GM23338 (cell line): Measurements from ENCODE around the gene WWC1. TPM values are rescaled to one million over a fixed set of nuclear protein-coding genes. Genes with fewer than 3 reads are reported as not detected.

Experiments used
- ATAC-seq: fragments of 200-7000 bp; cut with Tn5 transposase; 3 replicates; pipeline ENCODE4 v1.9.1; 2020
- DNase-seq: peaks from one replicate; pipeline ENCODE4 v3.0.0-alpha.2; 2015; ENCODE audit warnings: low spot score
- H2AFZ ChIP-seq: fragments of 200-600 bp; sonication (generic); 2 replicates; pipeline ENCODE4 v1.8.0; 2016; ENCODE audit warnings: antibody characterized with exemption, mild to moderate bottlenecking, moderate library complexity
- H3F3A ChIP-seq: fragments of 200-600 bp; sonication (generic); replicated peaks from 2 replicates; pipeline ENCODE4 v1.8.0; 2017; ENCODE audit warnings: antibody characterized with exemption, mixed run types, low read depth
- H3K27ac ChIP-seq: fragments of 200-600 bp; sonication (generic); 2 replicates; pipeline ENCODE4 v1.6.1; 2016; ENCODE audit warnings: low read depth
- H3K27me3 ChIP-seq: fragments of 200-600 bp; sonication (generic); 2 replicates; pipeline ENCODE4 v1.8.0; 2016; ENCODE audit warnings: mild to moderate bottlenecking, mixed run types, moderate library complexity; ENCODE audit not compliant: insufficient read depth
- H3K36me3 ChIP-seq: fragments of 200-600 bp; sonication (generic); 2 replicates; pipeline ENCODE4 v1.8.0; 2016; ENCODE audit warnings: mild to moderate bottlenecking; ENCODE audit not compliant: insufficient read depth
- H3K4me1 ChIP-seq: fragments of 200-600 bp; sonication (generic); 2 replicates; pipeline ENCODE4 v1.8.0; 2016; ENCODE audit warnings: mild to moderate bottlenecking, moderate library complexity; ENCODE audit not compliant: insufficient read depth
- H3K4me2 ChIP-seq: fragments of 200-600 bp; sonication (generic); 2 replicates; pipeline ENCODE4 v1.7.1; 2017; ENCODE audit warnings: mixed run types
- H3K4me3 ChIP-seq: fragments of 200-600 bp; sonication (generic); 2 replicates; pipeline ENCODE4 v1.6.1; 2016; ENCODE audit warnings: mixed run types
- H3K79me2 ChIP-seq: fragments of 200-600 bp; sonication (generic); replicated peaks from 2 replicates; pipeline ENCODE4 v1.8.0; 2017; ENCODE audit warnings: mild to moderate bottlenecking; ENCODE audit not compliant: insufficient read depth
- H3K9me2 ChIP-seq: fragments of 200-600 bp; sonication (generic); 2 replicates; pipeline ENCODE4 v1.8.0; 2017; ENCODE audit not compliant: insufficient read depth
- H4K20me1 ChIP-seq: fragments of 200-600 bp; sonication (generic); replicated peaks from 2 replicates; pipeline ENCODE4 v1.8.0; 2017; ENCODE audit warnings: mild to moderate bottlenecking; ENCODE audit not compliant: insufficient read depth
- H3K27ac Mint-ChIP-seq: 2 replicates; pipeline ENCODE4 v1.8.0; 2020; ENCODE audit warnings: inconsistent platforms, mild to moderate bottlenecking, moderate library complexity, mixed read lengths
- H3K27me3 Mint-ChIP-seq: 3 replicates; pipeline ENCODE4 v1.8.0; 2022; ENCODE audit warnings: low read depth, mild to moderate bottlenecking, moderate library complexity, mixed read lengths, inconsistent platforms; ENCODE audit not compliant: insufficient read depth, poor library complexity
- H3K36me3 Mint-ChIP-seq: 3 replicates; pipeline ENCODE4 v1.8.0; 2021; ENCODE audit warnings: low read depth, mild to moderate bottlenecking, inconsistent platforms, moderate library complexity, mixed read lengths
- H3K4me1 Mint-ChIP-seq: 3 replicates; pipeline ENCODE4 v1.8.0; 2020; ENCODE audit warnings: mild to moderate bottlenecking, inconsistent platforms, mixed read lengths
- H3K4me3 Mint-ChIP-seq: 3 replicates; pipeline ENCODE4 v1.8.0; 2021; ENCODE audit warnings: moderate library complexity, mild to moderate bottlenecking, inconsistent platforms, mixed read lengths
- H3K9me3 Mint-ChIP-seq: 3 replicates; pipeline ENCODE4 v1.8.0; 2020; ENCODE audit warnings: moderate library complexity, mild to moderate bottlenecking, inconsistent platforms, mixed read lengths
- CREB1 ChIP-seq: fragments of 250-450 bp; sonication (Bioruptor Pico); IDR thresholded peaks from 2 replicates; pipeline ENCODE4 v1.5.0; 2020; ENCODE audit warnings: low read depth, mild to moderate bottlenecking, moderate library complexity
- JUNB ChIP-seq: IDR thresholded peaks from one replicate; pipeline ENCODE4 v1.6.1; 2016; ENCODE audit warnings: antibody characterized with exemption; ENCODE audit not compliant: unreplicated experiment
- NANOG ChIP-seq: IDR thresholded peaks from 2 replicates; pipeline ENCODE4 v1.6.1; 2016; ENCODE audit warnings: antibody characterized with exemption, borderline replicate concordance
- ZNF114 ChIP-seq: fragments of 250-450 bp; sonication (Bioruptor Pico); IDR thresholded peaks from 2 replicates; pipeline ENCODE4 v1.5.0; 2020; ENCODE audit warnings: mild to moderate bottlenecking, moderate library complexity
- ZNF331 ChIP-seq: fragments of 250-450 bp; sonication (Bioruptor Pico); IDR thresholded peaks from 2 replicates; pipeline ENCODE4 v1.5.0; 2020; ENCODE audit warnings: low read depth, mild to moderate bottlenecking, moderate library complexity
- ZNF462 ChIP-seq: fragments of 250-450 bp; sonication (Bioruptor Pico); IDR thresholded peaks from 2 replicates; pipeline ENCODE4 v1.5.0; 2020; ENCODE audit warnings: mild to moderate bottlenecking, moderate library complexity
- polyA plus RNA-seq: library from polyadenylated mRNA; unstranded; fragments of >200 nt; fragmentation: Nextera tagmentation; extraction: Ambion mirVana; gene quantifications from 2 replicates; pipeline ENCODE4 v1.2.1, GENCODE V29; 2016
- total RNA-seq: library from RNA; depleted of rRNA; stranded (reverse); fragments of >200 nt; shearing (Covaris generic); gene quantifications from 2 replicates; pipeline ENCODE4 v1.2.3, GENCODE V29; 2014
- TF ChIP-seq, protein P1 (sequence below): IDR thresholded peaks from 2 replicates; pipeline ENCODE4 v1.6.1; 2016; ENCODE audit warnings: antibody characterized with exemption
- TF ChIP-seq, protein P2 (sequence below), 2 experiments: fragments of 200-600 bp in 1 of 2; sonication (generic) in 1 of 2; conservative IDR thresholded peaks; 2 replicates each; pipeline versions ENCODE4 v1.5.1 to v1.6.1; 2016 to 2017; ENCODE audit warnings: antibody characterized with exemption in 2 of 2, low read depth in 2 of 2, mild to moderate bottlenecking in 2 of 2, moderate library complexity in 1 of 2
- TF ChIP-seq, protein P3 (sequence below): IDR thresholded peaks from one replicate; pipeline ENCODE4 v1.6.1; 2018; ENCODE audit warnings: antibody characterized with exemption; ENCODE audit not compliant: unreplicated experiment

WWC1 gene
- total and polyA plus RNA-seq, 2 experiments from 2014 or later, result 25.4 to 27.8 TPM

GRCh38 chr5:168292786-168293696, 1.6 kb downstream of the WWC1 start:
- Histone ChIP-seq H3K36me3 (no peaks in the 10 kb centered on the region), H3K27ac (peak overlapping the region; percentile 66; the same call in 1 of the 2 replicates), H3K4me3 (peak overlapping the region; percentile 56), H3K9me2 (no peaks in the 10 kb centered on the region), H3K4me1 (peaks cover 33% of the 10 kb centered on the region), H3K79me2 (peaks cover 49% of the 10 kb centered on the region), H3K27me3 (no peaks in the 10 kb centered on the region), H3K4me2 (peak overlapping the region; percentile 90), H2AFZ (no peak overlapping the region), H4K20me1 (peaks cover 20% of the 10 kb centered on the region; the same call in 1 of the 2 replicates), H3F3A (no peaks in the 10 kb centered on the region; the same call in 1 of the 2 replicates)
- Mint-ChIP-seq H3K9me3 (no peaks in the 10 kb centered on the region; the same call in 1 of the 3 replicates), H3K4me1 (peaks cover 64% of the 10 kb centered on the region), H3K27me3 (peaks cover 10% of the 10 kb centered on the region), H3K4me3 (peak overlapping the region; percentile 84), H3K27ac (no peak overlapping the region), H3K36me3 (peaks cover 6% of the 10 kb centered on the region; the same call in 1 of the 3 replicates)
- DNase-seq (peak; percentile 54), ATAC-seq (peak; percentile 2)
- TF ChIP-seq, protein P1, sequence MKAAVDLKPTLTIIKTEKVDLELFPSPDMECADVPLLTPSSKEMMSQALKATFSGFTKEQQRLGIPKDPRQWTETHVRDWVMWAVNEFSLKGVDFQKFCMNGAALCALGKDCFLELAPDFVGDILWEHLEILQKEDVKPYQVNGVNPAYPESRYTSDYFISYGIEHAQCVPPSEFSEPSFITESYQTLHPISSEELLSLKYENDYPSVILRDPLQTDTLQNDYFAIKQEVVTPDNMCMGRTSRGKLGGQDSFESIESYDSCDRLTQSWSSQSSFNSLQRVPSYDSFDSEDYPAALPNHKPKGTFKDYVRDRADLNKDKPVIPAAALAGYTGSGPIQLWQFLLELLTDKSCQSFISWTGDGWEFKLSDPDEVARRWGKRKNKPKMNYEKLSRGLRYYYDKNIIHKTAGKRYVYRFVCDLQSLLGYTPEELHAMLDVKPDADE, result no peak
- TF ChIP-seq, protein P2, sequence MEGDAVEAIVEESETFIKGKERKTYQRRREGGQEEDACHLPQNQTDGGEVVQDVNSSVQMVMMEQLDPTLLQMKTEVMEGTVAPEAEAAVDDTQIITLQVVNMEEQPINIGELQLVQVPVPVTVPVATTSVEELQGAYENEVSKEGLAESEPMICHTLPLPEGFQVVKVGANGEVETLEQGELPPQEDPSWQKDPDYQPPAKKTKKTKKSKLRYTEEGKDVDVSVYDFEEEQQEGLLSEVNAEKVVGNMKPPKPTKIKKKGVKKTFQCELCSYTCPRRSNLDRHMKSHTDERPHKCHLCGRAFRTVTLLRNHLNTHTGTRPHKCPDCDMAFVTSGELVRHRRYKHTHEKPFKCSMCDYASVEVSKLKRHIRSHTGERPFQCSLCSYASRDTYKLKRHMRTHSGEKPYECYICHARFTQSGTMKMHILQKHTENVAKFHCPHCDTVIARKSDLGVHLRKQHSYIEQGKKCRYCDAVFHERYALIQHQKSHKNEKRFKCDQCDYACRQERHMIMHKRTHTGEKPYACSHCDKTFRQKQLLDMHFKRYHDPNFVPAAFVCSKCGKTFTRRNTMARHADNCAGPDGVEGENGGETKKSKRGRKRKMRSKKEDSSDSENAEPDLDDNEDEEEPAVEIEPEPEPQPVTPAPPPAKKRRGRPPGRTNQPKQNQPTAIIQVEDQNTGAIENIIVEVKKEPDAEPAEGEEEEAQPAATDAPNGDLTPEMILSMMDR (conservative IDR thresholded peaks at IDR 0.05; ENCODE audit: low read depth in 2 of 2), result no peak
- TF ChIP-seq CREB1, result no peak
- no peak for TF ChIP-seq ZNF331 (CRISPR knock-in tag)
- no peak for TF ChIP-seq ZNF462
- TF ChIP-seq, protein P3, sequence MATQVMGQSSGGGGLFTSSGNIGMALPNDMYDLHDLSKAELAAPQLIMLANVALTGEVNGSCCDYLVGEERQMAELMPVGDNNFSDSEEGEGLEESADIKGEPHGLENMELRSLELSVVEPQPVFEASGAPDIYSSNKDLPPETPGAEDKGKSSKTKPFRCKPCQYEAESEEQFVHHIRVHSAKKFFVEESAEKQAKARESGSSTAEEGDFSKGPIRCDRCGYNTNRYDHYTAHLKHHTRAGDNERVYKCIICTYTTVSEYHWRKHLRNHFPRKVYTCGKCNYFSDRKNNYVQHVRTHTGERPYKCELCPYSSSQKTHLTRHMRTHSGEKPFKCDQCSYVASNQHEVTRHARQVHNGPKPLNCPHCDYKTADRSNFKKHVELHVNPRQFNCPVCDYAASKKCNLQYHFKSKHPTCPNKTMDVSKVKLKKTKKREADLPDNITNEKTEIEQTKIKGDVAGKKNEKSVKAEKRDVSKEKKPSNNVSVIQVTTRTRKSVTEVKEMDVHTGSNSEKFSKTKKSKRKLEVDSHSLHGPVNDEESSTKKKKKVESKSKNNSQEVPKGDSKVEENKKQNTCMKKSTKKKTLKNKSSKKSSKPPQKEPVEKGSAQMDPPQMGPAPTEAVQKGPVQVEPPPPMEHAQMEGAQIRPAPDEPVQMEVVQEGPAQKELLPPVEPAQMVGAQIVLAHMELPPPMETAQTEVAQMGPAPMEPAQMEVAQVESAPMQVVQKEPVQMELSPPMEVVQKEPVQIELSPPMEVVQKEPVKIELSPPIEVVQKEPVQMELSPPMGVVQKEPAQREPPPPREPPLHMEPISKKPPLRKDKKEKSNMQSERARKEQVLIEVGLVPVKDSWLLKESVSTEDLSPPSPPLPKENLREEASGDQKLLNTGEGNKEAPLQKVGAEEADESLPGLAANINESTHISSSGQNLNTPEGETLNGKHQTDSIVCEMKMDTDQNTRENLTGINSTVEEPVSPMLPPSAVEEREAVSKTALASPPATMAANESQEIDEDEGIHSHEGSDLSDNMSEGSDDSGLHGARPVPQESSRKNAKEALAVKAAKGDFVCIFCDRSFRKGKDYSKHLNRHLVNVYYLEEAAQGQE, result no peak
- no peak for TF ChIP-seq NANOG
- TF ChIP-seq JUNB, result no peak
- TF ChIP-seq ZNF114, result no peak
